ENCODE results near the gene SLC1A5.
A peak's percentile ranks its signal among the peaks of the same experiment; 100 is the strongest.
"Not testable (repeated sequence)": the region's sequence is repeated elsewhere in the genome, so short reads cannot be mapped to it uniquely, and the experiment has no call there.

The SLC1A5 gene

GRCh38 chr19:46766569-46767317, 21.7 kb downstream of the SLC1A5 start:
- no peaks in the 10 kb centered on the region for H3K9me3 ChIP-seq (ENCODE audit: severe bottlenecking)
- TF ChIP-seq, protein P1, sequence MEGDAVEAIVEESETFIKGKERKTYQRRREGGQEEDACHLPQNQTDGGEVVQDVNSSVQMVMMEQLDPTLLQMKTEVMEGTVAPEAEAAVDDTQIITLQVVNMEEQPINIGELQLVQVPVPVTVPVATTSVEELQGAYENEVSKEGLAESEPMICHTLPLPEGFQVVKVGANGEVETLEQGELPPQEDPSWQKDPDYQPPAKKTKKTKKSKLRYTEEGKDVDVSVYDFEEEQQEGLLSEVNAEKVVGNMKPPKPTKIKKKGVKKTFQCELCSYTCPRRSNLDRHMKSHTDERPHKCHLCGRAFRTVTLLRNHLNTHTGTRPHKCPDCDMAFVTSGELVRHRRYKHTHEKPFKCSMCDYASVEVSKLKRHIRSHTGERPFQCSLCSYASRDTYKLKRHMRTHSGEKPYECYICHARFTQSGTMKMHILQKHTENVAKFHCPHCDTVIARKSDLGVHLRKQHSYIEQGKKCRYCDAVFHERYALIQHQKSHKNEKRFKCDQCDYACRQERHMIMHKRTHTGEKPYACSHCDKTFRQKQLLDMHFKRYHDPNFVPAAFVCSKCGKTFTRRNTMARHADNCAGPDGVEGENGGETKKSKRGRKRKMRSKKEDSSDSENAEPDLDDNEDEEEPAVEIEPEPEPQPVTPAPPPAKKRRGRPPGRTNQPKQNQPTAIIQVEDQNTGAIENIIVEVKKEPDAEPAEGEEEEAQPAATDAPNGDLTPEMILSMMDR (IDR thresholded peaks at IDR 0.05; ENCODE audit: low read depth, low read length): peak; percentile 64
- H3K27me3 ChIP-seq (ENCODE audit: insufficient read depth, low read depth, severe bottlenecking): no peaks in the 10 kb centered on the region
- peak; percentile 53 for DNase-seq
- no peak overlapping the region for H3K27ac ChIP-seq
- no peak overlapping the region for H3K4me3 ChIP-seq (ENCODE audit: low read depth, low read length)
- no peaks in the 10 kb centered on the region for H3K36me3 ChIP-seq

- H3K36me3 ChIP-seq: no peaks in the 10 kb centered on the region
- no peak for DNase-seq
- H3K9me3 ChIP-seq (ENCODE audit: severe bottlenecking): no peaks in the 10 kb centered on the region
- TF ChIP-seq, protein P1 (IDR thresholded peaks at IDR 0.05; ENCODE audit: low read depth, low read length): no peak
- H3K27ac ChIP-seq: no peak overlapping the region
- H3K27me3 ChIP-seq (ENCODE audit: insufficient read depth, low read depth, severe bottlenecking): no peaks in the 10 kb centered on the region
- no peak overlapping the region for H3K4me3 ChIP-seq (ENCODE audit: low read depth, low read length)
These were observed 23.5 kb downstream of the SLC1A5 start for GRCh38 chr19:46764817-46765291.

DNA sequence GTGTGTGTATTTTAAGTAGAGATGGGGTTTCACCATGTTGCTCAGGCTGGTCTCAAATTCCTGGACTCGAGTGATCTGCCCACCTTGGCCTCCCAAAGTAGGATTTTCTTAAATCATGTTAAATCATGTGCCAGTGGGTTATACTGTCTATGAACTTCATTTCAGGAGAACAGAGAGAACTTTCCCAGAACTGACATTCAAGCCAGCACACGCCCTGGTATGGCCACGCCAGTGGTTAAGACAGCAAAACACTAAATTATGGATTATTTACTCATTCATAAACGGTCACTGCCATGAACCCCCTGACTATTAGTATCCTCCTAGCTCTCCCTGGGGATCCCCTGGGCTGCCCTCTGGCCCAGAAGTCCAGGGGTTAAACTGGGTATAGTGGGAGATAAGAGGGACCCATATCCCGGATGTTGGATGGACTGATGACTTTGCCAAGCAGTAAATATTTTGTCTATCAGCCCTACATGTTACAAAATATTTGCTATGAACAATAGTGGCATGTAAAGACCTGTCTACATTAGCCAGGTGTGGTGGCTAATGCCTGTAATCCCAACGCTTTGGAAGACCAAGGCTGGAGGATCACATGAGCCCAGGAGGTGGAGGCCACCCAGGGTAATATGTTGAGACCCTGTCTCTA, 26.0 kb downstream of the SLC1A5 start:
- DNase-seq: no peak
- TF ChIP-seq, protein P1 (IDR thresholded peaks at IDR 0.05; ENCODE audit: low read depth, low read length): no peak
- no peak overlapping the region for H3K27ac ChIP-seq

DNA sequence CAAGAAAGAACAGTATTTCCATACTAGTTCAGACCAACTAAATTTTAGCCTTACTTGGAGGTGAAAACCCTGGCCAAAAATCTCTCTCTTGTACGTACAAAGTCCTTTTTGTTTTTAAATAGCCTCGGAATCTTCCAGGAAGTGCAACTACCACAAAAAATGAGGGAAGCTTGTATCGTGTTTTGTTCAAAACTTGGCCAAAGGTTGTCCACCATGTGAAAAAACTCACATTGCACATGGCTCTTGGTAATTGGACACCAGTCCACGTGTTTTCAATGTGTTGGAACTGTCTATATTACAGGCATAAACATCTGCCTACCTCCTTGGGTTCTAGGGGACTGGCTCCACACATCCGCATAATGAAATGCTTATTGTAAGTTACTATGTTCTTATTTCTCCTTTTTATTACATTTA, 27.0 kb downstream of the SLC1A5 start:
- Histone ChIP-seq H3K4me3 (ENCODE audit: low read depth, low read length) (no peak overlapping the region), H3K9me3 (ENCODE audit: severe bottlenecking) (no peaks in the 10 kb centered on the region), H3K36me3 (peaks cover 14% of the 10 kb centered on the region), H3K27me3 (ENCODE audit: insufficient read depth, low read depth, severe bottlenecking) (no peaks in the 10 kb centered on the region), H3K27ac (no peak overlapping the region)
- DNase-seq: no peak
- TF ChIP-seq, protein P1 (IDR thresholded peaks at IDR 0.05; ENCODE audit: low read depth, low read length): no peak

More for the DNA sequence above, 26.0 kb downstream of the SLC1A5 start:
- no peaks in the 10 kb centered on the region for H3K9me3 ChIP-seq (ENCODE audit: severe bottlenecking)
- no peak overlapping the region for H3K4me3 ChIP-seq (ENCODE audit: low read depth, low read length)
- peaks cover 8% of the 10 kb centered on the region for H3K36me3 ChIP-seq
- no peaks in the 10 kb centered on the region for H3K27me3 ChIP-seq (ENCODE audit: insufficient read depth, low read depth, severe bottlenecking)

DNA sequence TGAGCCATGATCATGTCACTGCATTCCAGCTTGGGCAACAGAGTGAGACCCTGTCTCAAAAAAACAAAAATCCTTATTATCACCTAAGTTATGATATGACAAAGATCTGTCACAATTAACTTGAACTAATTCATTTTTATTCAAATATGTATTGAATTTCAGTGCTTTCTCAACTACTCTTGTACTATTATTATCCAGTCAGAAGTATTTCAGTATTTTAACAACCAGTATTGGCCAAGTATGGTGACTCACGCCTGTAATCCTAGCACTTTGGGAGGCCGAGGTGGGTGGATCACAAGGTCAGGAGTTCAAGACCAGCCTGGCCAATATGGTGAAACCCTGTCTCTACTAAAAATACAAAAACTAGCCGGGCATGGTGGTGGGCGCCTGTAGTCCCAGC, 27.5 kb downstream of the SLC1A5 start:
- not testable (repeated sequence) for H3K9me3 ChIP-seq (ENCODE audit: severe bottlenecking); H3K27me3 ChIP-seq (ENCODE audit: insufficient read depth, low read depth, severe bottlenecking); H3K4me3 ChIP-seq (ENCODE audit: low read depth, low read length); H3K27ac ChIP-seq; DNase-seq
- peaks cover 17% of the 10 kb centered on the region for H3K36me3 ChIP-seq

DNA sequence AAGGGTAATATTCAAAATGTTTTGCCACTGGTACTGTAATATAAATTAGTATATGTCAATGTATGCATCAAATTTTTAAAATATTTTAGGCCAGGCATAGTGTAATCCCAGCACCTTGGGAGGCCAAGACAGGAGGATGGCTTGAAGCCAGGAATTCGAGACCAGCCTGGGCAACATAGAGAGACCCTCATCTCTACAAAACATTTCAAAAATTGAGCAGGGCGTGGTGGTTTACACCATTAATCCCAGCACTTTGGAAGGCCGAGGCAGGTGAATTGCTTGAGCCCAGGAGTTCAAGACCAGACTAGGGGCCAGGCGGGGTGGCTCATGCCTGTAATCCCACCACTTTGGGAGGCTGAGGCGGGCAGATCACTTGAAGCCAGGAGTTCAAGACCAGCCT, 28.0 kb downstream of the SLC1A5 start:
- no peak overlapping the region for H3K27ac ChIP-seq
- no peak for DNase-seq
- no peaks in the 10 kb centered on the region for H3K27me3 ChIP-seq (ENCODE audit: insufficient read depth, low read depth, severe bottlenecking)

More for the DNA sequence above, 28.0 kb downstream of the SLC1A5 start:
- Histone ChIP-seq H3K36me3 (peaks cover 17% of the 10 kb centered on the region), H3K9me3 (ENCODE audit: severe bottlenecking) (no peaks in the 10 kb centered on the region), H3K4me3 (ENCODE audit: low read depth, low read length) (no peak overlapping the region)
- TF ChIP-seq, protein P1 (IDR thresholded peaks at IDR 0.05; ENCODE audit: low read depth, low read length): no peak
